ENCODE results near the gene UCKL1. TPM values are rescaled to one million over a fixed set of nuclear protein-coding genes. Genes with fewer than 3 reads are reported as not detected.

Gene UCKL1
- total RNA-seq, 4 donors from 2014 or later: 31.2 to 96.0 (median 50.0) TPM

- Histone ChIP-seq H3K4me1 (peaks cover 0 to 51% (median 0%) of the 10 kb centered on the region in 4 donors), H3K9me3 (no peaks in the 10 kb centered on the region), H3K27me3 (no peaks in the 10 kb centered on the region), H3K36me3 (no peaks in the 10 kb centered on the region), H3K27ac (no peak overlapping the region), H3K4me3 (no peak overlapping the region)
- TF ChIP-seq CTCF (IDR thresholded peaks at IDR 0.05) (no peak), EP300 (IDR thresholded peaks at IDR 0.05) (no peak)
- no peak for DNase-seq (ENCODE audit: low spot score in 2 of 2)
- WGBS, 2 donors: 69 to 72% methylated on average over 16 of the region's 16 CpGs
Observed at GRCh38 chr20:63908008-63908682, 48.1 kb downstream of the UCKL1 start.

- H3K27me3 ChIP-seq: no peaks in the 10 kb centered on the region
- H3K9me3 ChIP-seq: no peaks in the 10 kb centered on the region
- H3K27ac ChIP-seq: no peak overlapping the region
- H3K36me3 ChIP-seq: peaks cover 0 to under 1% (median 0%) of the 10 kb centered on the region in 3 donors
- no peak overlapping the region for H3K4me3 ChIP-seq
- H3K4me1 ChIP-seq: peaks cover 0 to 50% (median 2%) of the 10 kb centered on the region in 4 donors
- TF ChIP-seq EP300 (IDR thresholded peaks at IDR 0.05) (no peak), CTCF (IDR thresholded peaks at IDR 0.05) (no peak), POLR2A (IDR thresholded peaks at IDR 0.05) (no peak)
- WGBS, 2 donors: 76 to 77% methylated on average over 11 of the region's 11 CpGs
- no peak for DNase-seq (ENCODE audit: low spot score in 2 of 2)
Observed at GRCh38 chr20:63903796-63904561, 52.2 kb downstream of the UCKL1 start.

GRCh38 chr20:63900413-63900812 is 55.8 kb downstream of the UCKL1 start:
- H3K27me3 ChIP-seq: no peaks in the 10 kb centered on the region
- WGBS, 2 donors: 76 to 80% methylated on average over 3 of the region's 3 CpGs
- H3K9me3 ChIP-seq: no peaks in the 10 kb centered on the region
- DNase-seq (ENCODE audit: low spot score in 2 of 2): no peak
- H3K36me3 ChIP-seq: peaks cover 0 to 7% (median 0%) of the 10 kb centered on the region in 3 donors
- TF ChIP-seq POLR2A (IDR thresholded peaks at IDR 0.05): no peak
- TF ChIP-seq EP300 (IDR thresholded peaks at IDR 0.05): no peak
- TF ChIP-seq CTCF (IDR thresholded peaks at IDR 0.05): no peak
- peaks cover 0 to 69% (median 12%) of the 10 kb centered on the region in 4 donors for H3K4me1 ChIP-seq
- H3K27ac ChIP-seq: no peak overlapping the region
- no peak overlapping the region for H3K4me3 ChIP-seq

GRCh38 chr20:63898882-63899558 is 57.2 kb downstream of the UCKL1 start:
- no peak for TF ChIP-seq EP300 (IDR thresholded peaks at IDR 0.05)
- no peak for TF ChIP-seq POLR2A (IDR thresholded peaks at IDR 0.05)
- no peak for TF ChIP-seq CTCF (IDR thresholded peaks at IDR 0.05)
- Histone ChIP-seq H3K4me1 (peaks cover 0 to 72% (median 15%) of the 10 kb centered on the region in 4 donors), H3K27ac (no peak overlapping the region), H3K27me3 (no peaks in the 10 kb centered on the region), H3K4me3 (no peak overlapping the region), H3K9me3 (no peaks in the 10 kb centered on the region), H3K36me3 (peaks cover 0 to 7% (median 0%) of the 10 kb centered on the region in 3 donors)
- 84% methylated on average over 10 of the region's 10 CpGs for WGBS, 2 donors
- no peak for DNase-seq (ENCODE audit: low spot score in 2 of 2)
